ENCODE results near the gene ZSCAN29. TPM values are rescaled to one million over a fixed set of nuclear protein-coding genes. Genes with fewer than 3 reads are reported as not detected.
A peak's percentile ranks its signal among the peaks of the same experiment; 100 is the strongest.
"Not testable (repeated sequence)": the region's sequence is repeated elsewhere in the genome, so short reads cannot be mapped to it uniquely, and the experiment has no call there.

ZSCAN29 gene
- 32.9 and 35.1 TPM in 2 replicates for total RNA-seq

DNA sequence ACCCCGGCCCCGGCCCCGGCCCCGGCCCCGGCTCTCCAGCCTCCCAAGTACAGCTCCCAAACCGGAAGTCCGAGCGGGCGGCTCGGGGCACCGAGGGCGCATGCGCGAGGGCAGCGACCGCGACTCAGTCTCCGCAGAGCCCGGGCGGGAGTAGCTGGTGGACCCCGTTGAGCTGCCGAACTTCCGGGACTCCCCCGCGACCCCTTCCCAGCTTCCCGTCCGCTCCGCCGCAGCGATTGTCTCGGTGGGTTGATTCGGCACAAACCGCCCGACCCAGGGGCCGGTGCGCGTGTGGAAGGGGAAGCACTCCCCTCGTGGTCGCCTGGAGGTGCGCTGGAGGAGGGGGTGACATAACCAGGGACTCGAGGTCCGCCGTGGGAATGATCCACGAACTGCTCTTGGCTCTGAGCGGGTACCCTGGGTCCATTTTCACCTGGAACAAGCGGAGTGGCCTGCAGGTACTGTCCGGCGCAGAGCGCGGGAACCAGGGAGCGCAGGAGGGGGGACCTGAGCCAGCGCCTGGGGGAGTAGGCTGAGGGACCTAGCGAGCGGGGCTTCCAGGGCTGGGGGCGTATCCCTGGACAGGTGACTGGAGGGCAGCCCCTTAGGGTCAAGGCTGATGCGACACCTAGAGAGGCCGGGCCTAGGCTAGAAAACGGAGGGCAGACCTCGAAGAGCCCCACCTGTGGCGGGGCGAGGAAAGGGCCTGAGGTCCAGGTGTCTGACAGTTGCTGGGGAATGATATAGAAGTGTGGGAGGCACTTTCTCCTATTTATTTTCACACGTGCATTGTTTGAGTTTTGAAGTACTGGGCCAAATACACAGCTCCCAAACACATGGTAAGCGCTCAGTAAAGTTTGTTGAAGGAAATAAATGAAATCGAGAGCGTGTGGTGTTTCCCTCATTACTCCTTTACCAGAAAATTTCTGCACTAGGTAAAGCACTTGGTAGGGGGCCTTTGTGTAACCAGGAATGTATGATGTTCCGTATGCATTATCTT is at the start of gene ZSCAN29, which contains the start of gene TUBGCP4:
TSS of gene ZSCAN29 (minus strand) at position 69 of the 1,000 bp plus-strand sequence. CDS start 1,130 bp downstream, outside the sequence.
TSS of gene TUBGCP4 (plus strand) at position 127 of the 1,000 bp plus-strand sequence. CDS start at position 381, 254 bp downstream.
- DNase-seq (ENCODE audit: low read depth) = peak; percentile 44

DNA sequence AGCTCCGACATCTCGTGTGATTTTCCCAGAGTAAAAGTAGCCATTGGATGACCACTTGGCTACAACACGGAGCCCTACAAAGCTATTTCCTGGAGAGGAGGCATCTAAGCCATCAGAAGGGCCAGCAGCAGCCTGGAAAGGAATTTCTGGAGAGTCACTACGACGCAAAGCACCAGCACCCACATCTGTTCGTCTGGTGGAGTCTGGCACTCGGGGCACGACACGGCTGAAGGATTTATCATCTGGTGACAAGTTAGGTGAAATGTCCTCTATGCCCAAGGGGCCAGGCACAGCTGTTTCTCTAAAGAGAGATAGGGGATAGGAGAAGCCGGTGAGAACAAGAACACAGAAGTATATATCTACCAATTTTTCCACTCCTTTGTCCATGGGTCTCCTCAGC is 49.6 kb upstream of the ZSCAN29 start:
- no peak for DNase-seq (ENCODE audit: low read depth)

DNA sequence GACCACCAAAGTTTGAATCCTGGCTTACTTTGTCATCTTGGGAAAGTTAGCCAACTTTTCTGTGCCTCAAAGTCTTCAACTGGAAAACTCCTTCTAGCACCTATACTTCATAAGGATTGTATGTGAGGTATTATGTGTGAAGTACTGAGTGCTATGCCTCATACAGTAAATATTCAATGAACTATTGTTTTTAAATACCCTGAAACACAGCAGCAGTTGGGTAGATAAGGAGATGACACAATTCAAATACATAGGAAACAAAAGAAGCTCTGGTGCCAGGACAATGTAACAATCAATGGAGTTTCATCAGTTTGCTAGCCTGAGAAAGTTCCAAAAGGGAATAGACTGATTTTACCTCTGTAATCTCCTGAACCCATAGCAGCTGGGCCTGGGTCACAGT is 43.4 kb upstream of the ZSCAN29 start:
- DNase-seq (ENCODE audit: low read depth) = no peak

DNA sequence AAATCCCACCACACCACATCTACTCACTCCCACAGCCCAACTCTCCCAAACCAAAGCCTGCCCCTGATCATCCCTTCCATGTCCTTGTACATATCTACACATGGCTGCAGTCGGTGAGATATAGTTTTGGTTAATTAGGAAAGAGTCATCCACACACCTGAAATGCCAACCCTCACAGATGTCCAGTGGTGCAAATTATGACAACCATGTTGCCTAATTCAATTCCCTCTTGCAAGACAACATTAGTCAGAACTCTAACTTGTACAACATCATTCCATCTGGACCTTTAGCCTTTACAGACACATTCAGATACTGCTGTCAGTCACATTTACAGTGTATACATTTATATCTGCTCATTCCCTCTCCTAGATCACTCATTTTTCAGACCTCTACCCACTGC is 41.3 kb upstream of the ZSCAN29 start:
- no peak for DNase-seq (ENCODE audit: low read depth)

DNA sequence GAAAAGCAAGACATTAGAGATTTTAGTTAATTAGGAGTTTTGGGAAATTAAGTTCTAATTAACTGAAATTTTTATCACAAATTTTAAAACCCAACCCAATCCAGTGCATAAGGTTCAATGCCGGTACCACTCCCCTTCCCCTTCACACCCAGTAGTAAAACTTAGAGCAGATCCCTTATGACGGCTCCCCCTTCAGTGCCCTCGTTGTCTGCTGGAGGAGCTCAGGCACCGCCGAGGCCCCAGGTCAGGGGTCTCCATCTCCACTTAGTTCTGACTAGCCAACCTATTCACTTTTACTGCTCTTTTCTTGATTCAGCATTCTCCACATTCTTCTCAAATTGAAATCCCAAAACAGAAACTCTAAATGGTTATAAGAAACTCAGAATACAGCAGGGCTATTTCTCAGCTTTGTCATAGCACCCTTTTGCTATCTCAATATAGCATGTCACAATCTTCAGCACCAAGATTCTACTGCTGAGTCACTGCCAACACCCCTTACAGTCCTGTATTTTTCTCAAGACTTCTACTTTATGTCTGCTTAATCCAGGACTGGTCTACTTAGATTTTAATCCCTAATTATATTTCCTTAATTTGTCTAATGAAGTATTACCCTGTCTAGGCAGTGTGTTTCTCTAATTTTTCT is 39.9 kb upstream of the ZSCAN29 start:
- DNase-seq (ENCODE audit: low read depth) = peak; percentile 11

DNA sequence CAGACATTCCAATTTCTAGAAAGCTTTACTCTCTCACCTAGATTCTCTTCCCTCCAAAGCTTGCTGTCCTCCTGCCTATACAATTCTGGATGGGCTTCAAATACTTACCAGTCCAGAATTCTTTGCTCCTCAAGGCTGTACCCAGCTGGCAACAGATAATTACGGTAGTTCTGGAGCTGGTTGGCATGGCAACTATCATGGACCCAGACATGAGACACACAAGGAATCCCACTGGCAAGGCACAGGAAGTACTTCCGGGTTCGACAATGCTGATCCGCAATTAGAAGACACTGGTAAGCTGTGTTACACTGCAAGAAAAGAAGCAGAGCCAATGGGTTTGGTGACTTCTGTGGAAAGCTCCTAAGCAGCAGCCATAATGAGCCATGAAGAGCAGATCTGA is 37.9 kb upstream of the ZSCAN29 start:
- no peak for DNase-seq (ENCODE audit: low read depth)

DNA sequence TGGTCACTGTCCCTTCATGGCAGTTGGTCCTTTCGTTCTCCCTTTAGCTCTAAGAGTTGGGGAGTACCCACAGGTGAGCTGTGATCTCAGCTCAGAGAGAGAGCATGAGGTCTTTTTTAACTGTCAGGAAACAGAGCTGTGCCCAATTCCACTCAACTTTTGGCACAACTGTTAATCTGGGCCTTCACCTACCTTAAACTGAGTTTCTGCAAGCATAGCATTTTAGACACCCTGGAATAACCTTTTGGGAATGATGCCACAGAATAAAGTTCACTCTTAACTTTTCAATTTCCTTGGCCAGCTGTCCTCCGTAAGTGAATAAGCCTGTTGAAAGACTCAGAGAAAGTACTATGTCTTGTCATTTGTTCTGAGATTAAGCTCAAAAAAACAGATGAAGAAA is 36.0 kb upstream of the ZSCAN29 start:
- no peak for DNase-seq (ENCODE audit: low read depth)

DNA sequence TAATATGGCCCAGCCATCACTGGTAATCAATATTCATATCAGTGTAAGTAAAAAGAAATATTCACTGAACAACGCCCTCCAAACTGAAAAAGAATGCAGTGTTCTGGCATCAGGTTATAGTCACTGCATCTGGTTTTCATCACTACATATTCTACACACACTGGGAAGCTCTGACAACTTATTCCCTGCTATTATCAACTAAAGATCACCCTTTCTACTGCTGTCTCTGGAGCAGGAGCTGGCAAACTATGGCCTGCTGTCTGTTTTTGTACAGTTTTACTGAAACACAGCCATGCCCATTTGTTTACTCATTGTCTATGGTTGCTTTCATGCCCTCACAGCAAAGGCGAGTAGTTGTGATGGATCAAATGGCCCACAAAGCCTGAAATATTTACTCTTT is 35.3 kb upstream of the ZSCAN29 start:
- no peak for DNase-seq (ENCODE audit: low read depth)

DNA sequence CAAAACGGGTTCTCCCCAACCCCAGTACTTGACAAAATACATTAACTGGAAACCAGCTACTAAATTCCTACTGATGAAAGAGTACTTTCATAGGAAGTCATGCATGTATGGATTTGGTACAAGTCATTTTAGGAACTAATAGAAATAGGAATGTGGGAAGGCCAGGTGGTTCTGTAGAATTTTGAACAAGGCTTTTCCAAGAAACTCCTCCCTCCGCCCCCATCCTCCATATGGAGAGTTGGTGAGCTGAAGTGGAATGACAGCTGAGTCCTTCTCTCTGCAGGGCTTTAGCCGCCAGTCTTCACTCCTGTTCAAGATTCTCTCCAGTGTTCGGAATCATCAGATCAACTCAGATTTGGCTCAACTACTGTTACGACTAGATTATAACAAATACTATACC is 33.3 kb upstream of the ZSCAN29 start:
- DNase-seq (ENCODE audit: low read depth) = no peak

DNA sequence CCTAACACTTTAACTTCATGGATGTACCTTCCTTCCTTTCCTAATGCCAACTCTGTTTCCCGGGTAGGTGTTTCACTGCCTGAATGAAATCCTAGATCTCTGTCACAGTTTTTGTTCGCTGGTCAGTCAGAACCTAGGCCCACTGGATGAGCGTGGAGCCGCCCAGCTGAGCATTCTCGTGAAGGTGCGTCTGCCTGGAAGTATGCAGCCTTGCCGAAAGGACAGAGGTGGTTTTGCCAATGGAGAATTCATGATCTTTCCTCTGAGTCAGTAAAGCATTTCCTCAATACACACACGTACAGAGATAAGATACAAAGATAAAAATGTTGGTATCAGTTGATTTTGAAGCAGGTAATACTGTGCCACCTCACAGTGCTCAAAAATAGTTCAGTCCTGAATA is 32.8 kb upstream of the ZSCAN29 start:
- DNase-seq (ENCODE audit: low read depth) = no peak

DNA sequence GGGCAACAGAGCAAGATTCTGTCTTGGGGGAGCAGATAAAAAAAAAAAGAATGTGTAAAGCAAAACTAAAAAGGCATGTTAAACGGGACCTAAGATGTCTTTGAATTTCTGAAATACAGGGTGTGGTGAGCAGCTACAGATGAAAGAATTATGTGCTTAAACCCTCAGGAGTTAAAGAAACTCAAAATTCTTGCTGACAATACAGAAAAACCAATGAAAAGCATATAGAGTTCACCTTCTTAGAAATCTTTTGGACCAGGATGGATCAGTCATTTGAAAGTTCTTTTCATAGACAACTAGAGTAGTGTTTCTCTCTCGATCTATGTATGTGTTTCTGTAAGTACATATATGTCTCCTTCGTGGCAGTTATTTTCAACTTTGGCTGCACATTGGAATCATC is 31.4 kb upstream of the ZSCAN29 start:
- no peak for DNase-seq (ENCODE audit: low read depth)

DNA sequence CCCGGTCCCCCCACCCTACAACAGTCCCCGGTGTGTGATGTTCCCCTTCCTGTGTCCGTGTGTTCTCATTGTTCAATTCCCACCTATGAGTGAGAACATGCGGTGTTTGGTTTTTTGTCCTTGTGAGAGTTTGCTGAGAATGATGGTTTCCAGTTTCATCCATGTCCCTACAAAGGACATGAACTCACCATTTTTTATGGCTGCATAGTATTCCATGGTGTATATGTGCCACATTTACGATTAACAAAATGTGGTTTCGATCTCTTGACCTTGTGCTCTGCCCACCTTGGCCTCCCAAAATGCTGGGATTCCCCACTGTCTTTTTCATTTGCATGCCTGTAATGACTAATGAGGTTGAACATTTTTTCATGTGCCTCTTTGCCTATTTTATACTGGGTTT is 22.7 kb upstream of the ZSCAN29 start:
- DNase-seq (ENCODE audit: low read depth) = not testable (repeated sequence)

DNA sequence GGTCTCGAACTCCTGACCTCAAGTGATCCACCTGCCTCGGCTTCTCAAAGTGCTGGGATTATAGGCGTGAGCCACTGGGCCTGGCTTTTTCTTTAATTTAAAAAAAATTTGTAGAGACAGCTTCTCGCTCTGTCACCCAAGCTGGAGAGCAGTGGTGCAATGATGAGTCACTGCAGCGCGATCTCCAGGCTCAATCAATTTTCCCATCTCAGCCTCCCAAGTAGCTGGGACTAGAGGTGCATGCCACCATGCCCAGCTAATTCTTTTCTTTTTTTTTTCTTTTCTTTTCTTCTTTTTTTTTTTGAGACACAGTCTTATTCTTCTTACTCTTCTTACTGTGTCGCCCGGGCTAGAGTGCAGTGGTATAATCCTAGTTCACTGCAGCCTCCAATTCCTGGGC is 19.9 kb upstream of the ZSCAN29 start:
- peak; percentile 38 for DNase-seq (ENCODE audit: low read depth)

DNA sequence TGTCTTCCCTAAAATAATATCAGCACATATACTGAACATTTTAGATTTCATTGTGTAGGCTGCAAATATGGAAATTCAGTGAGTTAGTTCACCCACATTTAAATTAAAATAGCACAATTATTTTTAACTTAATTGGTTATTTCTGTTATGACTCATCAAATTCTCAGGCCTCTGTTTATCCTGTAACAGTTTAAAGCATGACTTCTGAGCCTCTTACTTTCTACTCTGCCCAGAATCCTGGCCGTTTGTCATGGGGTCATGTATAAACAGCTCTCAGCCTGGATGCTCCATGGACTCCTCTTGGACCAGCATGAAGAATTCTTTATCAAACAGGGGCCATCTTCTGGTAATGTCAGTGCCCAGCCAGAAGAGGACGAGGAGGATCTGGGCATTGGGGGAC is 12.2 kb upstream of the ZSCAN29 start:
- DNase-seq (ENCODE audit: low read depth) = no peak

DNA sequence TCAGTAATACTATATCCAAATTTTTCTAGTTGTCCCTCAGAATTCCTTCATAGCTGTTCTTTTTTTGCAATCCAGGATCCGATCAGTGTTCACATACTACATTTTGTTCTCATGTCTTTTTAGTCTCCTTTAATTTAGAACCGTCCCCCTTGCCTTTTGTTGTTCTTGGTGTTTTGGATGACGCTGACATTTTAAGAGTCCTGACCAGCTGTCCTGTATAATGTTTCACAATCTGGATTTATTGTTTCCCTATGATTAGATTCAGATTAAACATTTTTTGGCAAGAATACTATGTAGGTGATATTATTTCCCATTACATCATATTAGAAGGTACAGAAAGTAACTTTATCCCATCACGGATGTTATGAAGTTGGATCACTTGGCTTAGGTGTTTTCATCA is 11.5 kb upstream of the ZSCAN29 start:
- no peak for DNase-seq (ENCODE audit: low read depth)

DNA sequence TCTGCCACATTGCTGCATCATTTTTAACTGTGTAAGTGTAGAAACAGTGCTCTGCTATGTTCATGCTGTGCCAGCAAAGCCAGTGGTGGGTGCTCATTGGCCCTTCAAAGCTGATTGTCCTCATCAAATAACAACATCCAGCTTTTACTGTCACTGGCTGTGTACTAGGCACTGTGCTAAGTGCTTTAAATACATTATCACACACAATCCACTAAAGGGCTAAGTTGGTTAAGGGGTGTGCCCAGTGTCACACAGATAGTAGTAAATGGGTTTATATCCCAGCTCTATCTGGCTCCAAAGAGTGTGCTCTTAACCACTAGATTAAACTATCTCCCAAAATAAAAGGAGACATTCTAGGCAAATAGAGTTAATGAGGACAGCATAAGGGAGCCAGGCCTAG is 7.8 kb upstream of the ZSCAN29 start:
- no peak for DNase-seq (ENCODE audit: low read depth)

DNA sequence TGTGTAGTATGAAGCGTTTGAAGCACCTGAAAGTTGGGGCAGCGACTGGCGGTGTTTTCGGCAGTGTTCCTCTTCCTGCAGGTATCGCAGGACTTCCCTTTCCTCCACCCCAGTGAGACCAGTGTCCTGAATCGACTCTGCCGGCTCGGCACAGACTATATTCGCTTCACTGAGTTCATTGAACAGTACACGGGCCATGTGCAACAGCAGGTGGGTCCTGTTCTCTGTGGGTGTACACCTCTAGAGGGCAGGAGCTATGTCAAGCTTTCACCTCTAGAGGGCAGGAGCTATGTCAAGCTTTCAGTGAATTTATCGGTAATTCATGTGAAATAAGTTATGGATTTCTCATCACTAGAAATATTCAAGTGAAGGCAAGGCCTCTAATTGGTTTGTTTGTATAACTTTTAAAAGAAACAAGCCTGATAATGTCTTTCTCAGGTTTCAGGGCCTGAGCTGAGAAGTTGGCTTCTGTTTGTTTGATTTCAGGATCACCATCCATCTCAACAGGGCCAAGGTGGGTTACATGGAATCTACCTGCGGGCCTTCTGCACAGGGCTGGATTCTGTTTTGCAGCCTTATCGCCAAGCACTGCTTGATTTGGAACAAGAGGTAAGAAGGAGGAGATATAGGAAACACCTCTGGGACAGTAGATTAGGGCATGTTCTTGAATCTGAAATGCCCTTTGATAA is 5.3 kb upstream of the ZSCAN29 start:
- peak; percentile 29 for DNase-seq (ENCODE audit: low read depth)

DNA sequence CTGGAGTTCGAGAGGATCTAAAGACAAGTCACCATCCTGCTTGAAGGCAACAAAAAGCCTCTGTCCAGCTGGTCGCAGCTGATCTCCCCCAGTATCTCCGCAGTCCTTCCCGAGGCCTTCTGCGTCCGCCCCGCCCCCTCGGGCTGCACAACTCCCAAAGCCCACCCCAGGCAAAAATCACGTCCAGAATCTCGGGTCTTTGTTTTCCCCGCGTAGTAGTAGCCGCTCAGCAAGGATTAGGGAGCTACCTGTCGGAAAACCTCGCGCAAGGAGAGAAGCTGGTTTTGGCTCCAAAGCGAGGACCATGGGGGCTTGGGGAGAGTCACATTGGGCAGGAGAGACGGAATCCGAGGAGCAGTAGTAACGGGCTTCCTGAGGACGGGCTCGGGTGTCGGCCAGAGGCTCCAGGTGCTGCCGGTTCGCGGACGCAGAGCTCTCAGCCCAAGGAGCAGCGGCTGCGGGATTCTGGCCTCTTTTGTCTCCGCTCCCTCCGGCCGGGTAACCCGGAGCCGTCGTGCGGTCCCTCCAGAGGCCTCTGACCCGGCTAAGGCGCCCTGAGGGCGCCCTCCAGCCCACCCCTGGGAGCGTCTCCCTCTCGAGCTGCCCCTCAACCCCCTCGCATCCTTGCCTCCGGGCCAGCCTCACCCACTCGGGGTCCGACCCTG is 401 bp downstream of the ZSCAN29 start:
- peak; percentile 18 for DNase-seq (ENCODE audit: low read depth)

DNA sequence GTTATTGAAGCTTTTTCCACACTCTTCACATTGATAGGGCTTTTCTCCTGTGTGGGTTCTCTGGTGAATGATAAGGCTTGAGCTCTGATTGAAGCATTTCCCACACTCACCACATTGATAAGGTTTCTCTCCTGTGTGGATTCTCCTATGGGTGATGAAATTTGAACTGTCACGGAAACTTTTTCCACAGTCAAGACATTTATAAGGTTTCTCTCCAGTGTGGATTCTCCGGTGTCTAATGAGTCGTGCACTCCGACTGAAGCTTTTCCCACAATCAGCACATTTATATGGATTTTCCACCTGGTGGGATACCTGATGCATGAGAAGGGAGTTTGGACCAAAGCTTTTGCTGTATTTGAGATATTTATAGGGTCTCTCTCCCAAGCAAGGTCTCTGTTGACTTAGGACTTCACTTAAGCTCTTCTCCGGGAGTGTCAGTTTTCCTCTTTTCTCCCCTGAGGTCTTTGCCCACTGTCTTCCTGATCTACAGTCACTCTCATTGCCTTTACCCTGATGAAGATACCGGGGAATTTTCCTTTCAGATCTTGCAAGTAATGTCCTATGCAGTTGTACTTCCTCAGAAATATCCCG is 9.4 kb downstream of the ZSCAN29 start:
- no peak for DNase-seq (ENCODE audit: low read depth)

DNA sequence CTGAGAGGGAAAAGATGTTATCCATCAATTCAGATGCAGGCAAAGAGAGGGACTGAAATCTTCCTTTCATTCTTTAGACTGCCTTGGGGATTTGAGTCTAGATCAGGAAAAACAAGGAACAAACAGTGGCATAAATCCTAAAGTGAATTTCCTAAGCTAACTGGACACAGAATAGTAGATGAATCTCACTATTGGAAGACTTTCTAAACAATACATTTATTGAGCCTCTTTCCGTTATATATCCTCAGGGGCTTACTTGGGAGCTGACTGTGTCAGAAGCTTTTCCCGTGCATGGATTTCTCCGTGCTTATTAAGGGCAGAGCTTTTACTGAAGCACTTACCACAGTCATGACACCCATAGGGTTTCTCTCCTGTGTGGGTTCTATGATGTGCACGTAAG is 10.0 kb downstream of the ZSCAN29 start:
- DNase-seq (ENCODE audit: low read depth) = no peak

DNA sequence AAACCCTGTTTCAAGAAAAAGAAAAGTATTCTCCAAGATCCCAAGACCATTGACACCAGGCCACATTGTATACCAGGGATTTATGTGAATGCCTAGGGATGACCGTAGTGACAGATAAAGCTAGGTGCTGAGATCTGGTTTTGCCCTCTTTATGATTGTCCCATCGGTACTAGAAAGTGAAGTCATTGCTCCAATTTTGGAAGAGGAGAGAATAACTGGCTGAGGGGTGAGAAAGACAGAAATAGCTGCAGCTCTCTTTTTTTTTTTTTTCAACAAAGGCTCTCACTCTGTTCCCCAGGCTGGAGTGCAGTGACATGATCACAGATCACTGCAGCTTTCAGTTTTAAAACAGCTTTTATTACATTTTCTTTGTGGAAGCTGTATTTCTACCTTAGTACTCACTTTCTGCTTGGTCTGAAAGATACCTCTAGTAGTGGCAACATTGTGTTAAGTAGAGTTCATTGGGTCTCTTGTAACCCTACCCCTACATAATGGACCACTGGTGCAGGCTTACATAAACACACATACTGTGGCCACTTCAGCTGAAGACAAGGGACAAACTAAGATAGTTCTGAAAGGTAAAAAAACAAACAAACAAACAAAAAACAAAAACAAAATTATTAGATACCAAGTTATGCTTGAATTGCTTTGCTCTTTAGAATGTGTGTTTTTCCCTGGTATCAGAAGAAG is 18.0 kb downstream of the ZSCAN29 start:
- no peak for DNase-seq (ENCODE audit: low read depth)
